ENCODE results near the gene FZD2. TPM values are rescaled to one million over a fixed set of nuclear protein-coding genes. Genes with fewer than 3 reads are reported as not detected.

FZD2 gene
- total and polyA plus RNA-seq, 2 experiments from 2014 or later = 7.1 to 21.4 TPM

DNA sequence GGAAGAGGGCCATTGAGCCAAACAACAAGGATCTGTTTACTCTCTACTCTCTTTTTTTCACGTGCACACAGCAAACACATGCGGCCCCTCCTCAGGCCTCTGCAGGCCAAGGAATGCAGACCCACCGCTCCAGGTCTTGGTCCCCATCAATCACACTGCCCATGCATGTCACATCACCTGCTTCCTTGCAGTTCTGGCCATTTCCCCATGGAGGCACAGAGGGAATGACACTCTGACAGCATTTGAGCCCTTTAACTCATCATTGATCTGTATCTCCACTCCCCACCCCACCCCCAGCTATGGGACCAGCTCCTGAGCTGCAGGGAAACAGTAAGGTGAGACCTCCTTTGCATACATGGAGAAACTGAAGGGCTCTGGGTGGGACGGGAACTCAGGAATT, 53.0 kb downstream of the FZD2 start:
- no peak overlapping the region for H3K9ac ChIP-seq
- no peak overlapping the region for H3K4me3 ChIP-seq
- no peaks in the 10 kb centered on the region for H3K36me3 ChIP-seq (ENCODE audit: low read depth)
- H3K27ac ChIP-seq = no peak overlapping the region
- in situ Hi-C loops (cut with MboI) = no loop called here
- no peak overlapping the region for H3K4me2 ChIP-seq (ENCODE audit: unreplicated experiment)
- no peak for DNase-seq
- H3K27me3 ChIP-seq (replicated peaks; ENCODE audit: insufficient read depth) = no peaks in the 10 kb centered on the region
- no peaks in the 10 kb centered on the region for H3K9me2 ChIP-seq (ENCODE audit: insufficient read depth)
- H3F3A ChIP-seq (ENCODE audit: insufficient read depth) = no peaks in the 10 kb centered on the region
- 77 to 87% methylated on average over 3 to 4 of the region's 4 CpGs for WGBS, 2 experiments (ENCODE audit: low coverage in 1 of 2, low lambda C conversion rate in 2 of 2, missing lambda C conversion rate in 2 of 2)
- no peaks in the 10 kb centered on the region for H3K79me2 ChIP-seq (ENCODE audit: insufficient read depth)
- TF ChIP-seq EZH2phosphoT487 (IDR thresholded peaks at IDR 0.05; ENCODE audit: insufficient read depth, low read depth) (no peak), EZH2 (IDR thresholded peaks at IDR 0.05; ENCODE audit: insufficient read depth, poor library complexity, severe bottlenecking) (no peak)
- peaks cover 17% of the 10 kb centered on the region for H3K4me1 ChIP-seq (ENCODE audit: insufficient read depth)
- no peak overlapping the region for H2AFZ ChIP-seq
- H4K20me1 ChIP-seq (ENCODE audit: insufficient read depth) = no peaks in the 10 kb centered on the region
- H3K9me3 ChIP-seq (ENCODE audit: low read depth) = no peaks in the 10 kb centered on the region

Other genes starting within 250 kb of the FZD2 start
- gene RUNDC3A, start 248.9 kb upstream of the FZD2 start, total RNA-seq (2014; rRNA removed; shearing (Covaris generic)) = 0.11 TPM in 1 of 2 replicates, not detected in the other
- gene RUNDC3A, start 248.9 kb upstream of the FZD2 start, polyA plus RNA-seq (2016; fragmentation: Nextera tagmentation; extraction: Ambion mirVana) = 0.24 TPM in 1 of 2 replicates, not detected in the other
- 96.1 and 118 TPM in 2 replicates for gene SLC25A39, start 232.7 kb upstream of the FZD2 start, total RNA-seq (2014; rRNA removed; shearing (Covaris generic))
- gene SLC25A39, start 232.7 kb upstream of the FZD2 start, polyA plus RNA-seq (2016; fragmentation: Nextera tagmentation; extraction: Ambion mirVana) = 117 TPM in 2 replicates
- gene GRN, start 212.2 kb upstream of the FZD2 start, total RNA-seq (2014; rRNA removed; shearing (Covaris generic)) = 326 and 410 TPM in 2 replicates
- gene GRN, start 212.2 kb upstream of the FZD2 start, polyA plus RNA-seq (2016; fragmentation: Nextera tagmentation; extraction: Ambion mirVana) = 440 and 446 TPM in 2 replicates
- gene FAM171A2, start 193.6 kb upstream of the FZD2 start, total RNA-seq (2014; rRNA removed; shearing (Covaris generic)) = 4.6 and 4.8 TPM in 2 replicates
- 0.25 and 0.46 TPM in 2 replicates for gene FAM171A2, start 193.6 kb upstream of the FZD2 start, polyA plus RNA-seq (2016; fragmentation: Nextera tagmentation; extraction: Ambion mirVana)
- not detected in 2 replicates for gene ITGA2B, start 167.8 kb upstream of the FZD2 start, total RNA-seq (2014; rRNA removed; shearing (Covaris generic))
- not detected in 2 replicates for gene ITGA2B, start 167.8 kb upstream of the FZD2 start, polyA plus RNA-seq (2016; fragmentation: Nextera tagmentation; extraction: Ambion mirVana)
- 18.0 and 24.7 TPM in 2 replicates for gene GPATCH8, start 54.1 kb upstream of the FZD2 start, total RNA-seq (2014; rRNA removed; shearing (Covaris generic))
- 28.4 and 29.4 TPM in 2 replicates for gene GPATCH8, start 54.1 kb upstream of the FZD2 start, polyA plus RNA-seq (2016; fragmentation: Nextera tagmentation; extraction: Ambion mirVana)
- gene MEIOC, start 99.0 kb downstream of the FZD2 start, total RNA-seq (2014; rRNA removed; shearing (Covaris generic)) = not detected in 2 replicates
- gene MEIOC, start 99.0 kb downstream of the FZD2 start, polyA plus RNA-seq (2016; fragmentation: Nextera tagmentation; extraction: Ambion mirVana) = 0.34 and 0.65 TPM in 2 replicates
- gene CCDC43, start 132.3 kb downstream of the FZD2 start, total RNA-seq (2014; rRNA removed; shearing (Covaris generic)) = 25.7 and 31.0 TPM in 2 replicates
- gene CCDC43, start 132.3 kb downstream of the FZD2 start, polyA plus RNA-seq (2016; fragmentation: Nextera tagmentation; extraction: Ambion mirVana) = 33.7 and 34.9 TPM in 2 replicates
- 3.8 and 6.5 TPM in 2 replicates for gene DBF4B, start 151.2 kb downstream of the FZD2 start, total RNA-seq (2014; rRNA removed; shearing (Covaris generic))
- gene DBF4B, start 151.2 kb downstream of the FZD2 start, polyA plus RNA-seq (2016; fragmentation: Nextera tagmentation; extraction: Ambion mirVana) = 2.6 and 3.2 TPM in 2 replicates
- 0.22 and 0.63 TPM in 2 replicates for gene ADAM11, start 201.5 kb downstream of the FZD2 start, total RNA-seq (2014; rRNA removed; shearing (Covaris generic))
- 0.09 and 0.20 TPM in 2 replicates for gene ADAM11, start 201.5 kb downstream of the FZD2 start, polyA plus RNA-seq (2016; fragmentation: Nextera tagmentation; extraction: Ambion mirVana)